ENCODE data around the gene MCEMP1.
"Not testable (repeated sequence)": the region's sequence is repeated elsewhere in the genome, so short reads cannot be mapped to it uniquely, and the experiment has no call there.

The MCEMP1 gene

GRCh38 chr19:7640803-7641202, 36.1 kb upstream of the MCEMP1 start:
- H3K4me3 Mint-ChIP-seq = no peak overlapping the region
- peaks cover 58% of the 10 kb centered on the region for H3K36me3 Mint-ChIP-seq
- H3K27me3 Mint-ChIP-seq = no peaks in the 10 kb centered on the region
- ATAC-seq = no peak
- no peak overlapping the region for H3K27ac Mint-ChIP-seq
- H3K9me3 Mint-ChIP-seq = peaks cover 4% of the 10 kb centered on the region
- H3K4me1 Mint-ChIP-seq = peaks cover 46% of the 10 kb centered on the region

DNA sequence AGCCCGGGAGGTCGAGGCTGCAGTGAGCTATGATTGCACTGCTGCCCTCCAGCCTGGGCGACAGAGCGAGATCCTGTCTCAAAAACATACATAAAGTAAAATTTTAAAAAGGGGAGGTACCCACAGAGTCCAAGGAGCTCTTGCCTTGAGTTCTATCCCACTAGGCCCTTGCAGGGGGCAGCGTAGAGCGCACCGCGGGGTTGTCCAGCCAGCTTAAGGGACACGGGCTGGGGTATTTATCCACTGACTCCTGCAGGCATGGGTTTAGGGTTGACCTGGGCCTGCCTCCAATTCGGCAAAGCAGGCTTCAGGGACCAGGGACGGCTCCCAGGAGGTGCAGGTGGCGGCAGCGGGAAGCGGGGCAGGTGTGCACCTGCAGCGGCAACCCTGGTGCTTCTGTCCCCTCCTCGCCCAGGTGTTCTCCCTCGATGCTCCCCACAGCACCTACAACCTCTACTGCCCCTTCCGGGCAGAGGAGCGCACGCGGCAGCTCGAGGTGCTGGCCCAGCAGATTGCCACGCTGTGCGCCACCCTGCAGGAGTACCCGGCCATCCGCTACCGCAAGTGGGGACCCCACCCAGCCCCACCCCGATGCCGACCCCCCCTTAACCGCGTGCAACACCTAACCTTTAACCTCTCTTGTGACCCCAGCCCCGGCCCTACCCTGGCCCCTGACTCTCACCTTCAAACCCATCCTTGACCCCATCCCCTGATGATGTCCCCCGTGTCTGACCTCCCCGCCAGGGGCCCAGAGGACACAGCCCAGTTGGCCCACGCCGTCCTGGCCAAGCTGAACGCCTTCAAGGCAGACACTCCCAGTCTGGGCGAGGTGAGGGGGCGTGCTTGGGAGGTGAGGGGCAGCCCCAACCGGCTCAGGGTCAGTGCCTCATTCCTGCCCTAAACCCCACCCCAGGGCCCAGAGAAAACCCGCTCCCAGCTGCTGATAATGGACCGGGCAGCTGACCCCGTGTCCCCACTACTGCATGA, 35.3 kb upstream of the MCEMP1 start:
- H3K27me3 Mint-ChIP-seq = no peaks in the 10 kb centered on the region
- no peak overlapping the region for H3K4me3 Mint-ChIP-seq
- ATAC-seq = no peak
- H3K4me1 Mint-ChIP-seq = peaks cover 39% of the 10 kb centered on the region
- H3K9me3 Mint-ChIP-seq = peaks cover 4% of the 10 kb centered on the region
- H3K27ac Mint-ChIP-seq = no peak overlapping the region
- peaks cover 66% of the 10 kb centered on the region for H3K36me3 Mint-ChIP-seq

- Mint-ChIP-seq H3K27ac (no peak overlapping the region), H3K4me3 (no peak overlapping the region), H3K4me1 (peaks cover 34% of the 10 kb centered on the region), H3K36me3 (peaks cover 70% of the 10 kb centered on the region), H3K27me3 (no peaks in the 10 kb centered on the region), H3K9me3 (peaks cover 4% of the 10 kb centered on the region)
- ATAC-seq = no peak
These were observed 34.4 kb upstream of the MCEMP1 start for GRCh38 chr19:7642295-7643030.

- H3K27me3 Mint-ChIP-seq = no peaks in the 10 kb centered on the region
- H3K9me3 Mint-ChIP-seq = peaks cover 4% of the 10 kb centered on the region
These were observed 33.9 kb upstream of the MCEMP1 start for GRCh38 chr19:7643031-7643415.

DNA sequence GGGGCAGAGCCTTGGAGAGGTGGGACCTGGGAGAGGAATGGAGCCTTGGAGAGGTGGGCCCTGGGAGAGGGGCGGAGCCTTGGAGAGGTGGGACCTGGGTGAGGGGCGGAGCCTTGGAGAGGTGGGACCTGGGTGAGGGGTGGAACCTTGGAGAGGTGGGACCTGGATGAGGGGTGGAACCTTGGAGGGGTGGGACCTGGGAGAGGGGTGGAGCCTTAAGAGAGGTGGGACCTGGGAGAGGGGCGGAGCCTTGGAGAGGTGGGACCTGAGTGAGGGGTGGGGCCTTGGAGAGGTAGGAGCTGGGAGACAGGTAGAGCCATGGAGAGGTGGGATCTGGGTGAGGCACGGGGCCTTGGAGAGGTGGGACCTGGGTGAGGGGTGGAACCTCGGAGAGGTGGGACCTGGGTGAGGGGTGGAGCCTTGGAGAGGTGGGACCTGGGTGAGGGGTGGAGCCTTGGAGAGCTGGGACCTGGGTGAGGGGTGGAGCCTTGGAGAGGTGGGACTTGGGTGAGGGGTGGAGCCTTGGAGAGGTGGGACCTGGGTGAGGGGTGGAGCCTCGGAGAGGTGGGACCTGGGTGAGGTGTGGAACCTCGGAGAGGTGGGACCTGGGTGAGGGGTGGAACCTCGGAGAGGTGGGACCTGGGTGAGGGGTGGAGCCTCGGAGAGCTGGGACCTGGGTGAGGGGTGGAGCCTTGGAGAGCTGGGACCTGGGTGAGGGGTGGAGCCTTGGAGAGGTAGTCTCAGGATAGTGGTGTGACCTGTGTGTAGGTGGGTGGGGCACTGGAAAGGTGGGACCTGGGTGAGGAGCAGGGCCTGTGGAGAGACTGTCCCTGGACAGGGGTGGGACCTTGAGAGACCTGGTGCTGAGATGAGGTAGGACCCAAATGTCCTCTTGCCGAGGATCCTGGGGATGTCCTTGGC, 33.0 kb upstream of the MCEMP1 start:
- not testable (repeated sequence) for ATAC-seq, H3K9me3 Mint-ChIP-seq, H3K27ac Mint-ChIP-seq, H3K4me3 Mint-ChIP-seq, H3K27me3 Mint-ChIP-seq
- Mint-ChIP-seq H3K36me3 (peaks cover 75% of the 10 kb centered on the region), H3K4me1 (peaks cover 20% of the 10 kb centered on the region)

More at GRCh38 chr19:7643031-7643415, 33.9 kb upstream of the MCEMP1 start:
- Mint-ChIP-seq H3K36me3 (peaks cover 75% of the 10 kb centered on the region), H3K4me1 (peaks cover 28% of the 10 kb centered on the region), H3K27ac (no peak overlapping the region), H3K4me3 (no peak overlapping the region)
- no peak for ATAC-seq

DNA sequence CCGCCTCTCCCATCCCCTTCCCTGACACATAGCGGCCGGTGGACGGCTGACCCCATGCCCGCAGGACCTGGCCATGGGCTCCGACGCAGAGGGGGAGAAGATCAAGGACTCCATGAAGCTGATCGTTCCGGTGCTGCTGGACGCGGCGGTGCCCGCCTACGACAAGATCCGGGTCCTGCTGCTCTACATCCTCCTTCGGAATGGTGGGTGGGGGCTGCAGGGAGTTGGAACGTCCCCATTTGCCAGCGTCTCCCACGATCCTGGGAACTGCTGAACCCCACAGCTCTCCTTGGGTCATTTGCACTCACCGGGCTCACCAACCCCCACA, 32.4 kb upstream of the MCEMP1 start:
- ATAC-seq = no peak
- Mint-ChIP-seq H3K27ac (no peak overlapping the region), H3K36me3 (peaks cover 70% of the 10 kb centered on the region), H3K9me3 (peaks cover 4% of the 10 kb centered on the region), H3K27me3 (no peaks in the 10 kb centered on the region), H3K4me3 (no peak overlapping the region), H3K4me1 (peaks cover 13% of the 10 kb centered on the region)

DNA sequence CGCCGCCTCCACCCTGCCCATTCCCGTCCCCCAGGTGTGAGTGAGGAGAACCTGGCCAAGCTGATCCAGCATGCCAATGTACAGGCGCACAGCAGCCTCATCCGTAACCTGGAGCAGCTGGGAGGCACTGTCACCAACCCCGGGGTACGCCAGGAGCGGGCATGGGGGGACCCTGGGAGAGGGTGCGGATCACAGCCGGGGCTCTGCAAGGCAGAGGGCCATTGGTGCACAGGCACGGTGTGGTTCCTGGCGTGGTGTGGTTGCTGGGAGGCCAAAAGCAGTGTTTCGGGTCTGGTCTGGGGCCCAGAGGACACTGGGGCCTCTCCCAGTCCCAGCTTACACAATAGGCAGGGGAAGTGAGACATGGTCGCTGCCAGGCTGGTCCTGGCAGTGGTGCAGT, 31.7 kb upstream of the MCEMP1 start:
- peaks cover 63% of the 10 kb centered on the region for H3K36me3 Mint-ChIP-seq
- peaks cover under 1% of the 10 kb centered on the region for H3K9me3 Mint-ChIP-seq
- peaks cover 7% of the 10 kb centered on the region for H3K4me1 Mint-ChIP-seq
- no peak overlapping the region for H3K4me3 Mint-ChIP-seq
- no peaks in the 10 kb centered on the region for H3K27me3 Mint-ChIP-seq
- no peak for ATAC-seq
- H3K27ac Mint-ChIP-seq = no peak overlapping the region

GRCh38 chr19:7645656-7646425, 31.0 kb upstream of the MCEMP1 start:
- Mint-ChIP-seq H3K4me3 (no peak overlapping the region), H3K4me1 (peaks cover 5% of the 10 kb centered on the region), H3K27me3 (no peaks in the 10 kb centered on the region), H3K36me3 (peaks cover 60% of the 10 kb centered on the region), H3K9me3 (no peaks in the 10 kb centered on the region), H3K27ac (no peak overlapping the region)
- no peak for ATAC-seq

DNA sequence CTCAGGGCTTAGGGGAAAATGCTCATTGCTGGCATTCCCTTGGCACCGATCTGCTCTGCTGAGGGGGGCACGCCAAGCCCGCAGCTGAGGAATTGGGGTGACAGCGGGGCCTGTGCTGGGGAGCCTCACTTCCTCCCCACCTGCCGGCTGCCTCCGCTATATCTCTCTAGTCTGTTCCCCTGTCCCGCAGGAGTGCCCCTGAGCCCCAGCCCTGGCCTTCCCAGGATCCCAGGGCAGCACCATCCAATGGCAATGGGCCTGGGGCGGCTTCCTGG, 30.5 kb upstream of the MCEMP1 start:
- no peak for ATAC-seq
- no peaks in the 10 kb centered on the region for H3K27me3 Mint-ChIP-seq
- H3K9me3 Mint-ChIP-seq = no peaks in the 10 kb centered on the region
- H3K4me3 Mint-ChIP-seq = no peak overlapping the region
- peaks cover 59% of the 10 kb centered on the region for H3K36me3 Mint-ChIP-seq
- peaks cover 5% of the 10 kb centered on the region for H3K4me1 Mint-ChIP-seq
- no peak overlapping the region for H3K27ac Mint-ChIP-seq

GRCh38 chr19:7647156-7647555, 29.7 kb upstream of the MCEMP1 start:
- no peak overlapping the region for H3K4me3 Mint-ChIP-seq
- H3K9me3 Mint-ChIP-seq = no peaks in the 10 kb centered on the region
- H3K4me1 Mint-ChIP-seq = peaks cover 2% of the 10 kb centered on the region
- ATAC-seq = no peak
- no peak overlapping the region for H3K27ac Mint-ChIP-seq
- no peaks in the 10 kb centered on the region for H3K27me3 Mint-ChIP-seq
- H3K36me3 Mint-ChIP-seq = peaks cover 51% of the 10 kb centered on the region

DNA sequence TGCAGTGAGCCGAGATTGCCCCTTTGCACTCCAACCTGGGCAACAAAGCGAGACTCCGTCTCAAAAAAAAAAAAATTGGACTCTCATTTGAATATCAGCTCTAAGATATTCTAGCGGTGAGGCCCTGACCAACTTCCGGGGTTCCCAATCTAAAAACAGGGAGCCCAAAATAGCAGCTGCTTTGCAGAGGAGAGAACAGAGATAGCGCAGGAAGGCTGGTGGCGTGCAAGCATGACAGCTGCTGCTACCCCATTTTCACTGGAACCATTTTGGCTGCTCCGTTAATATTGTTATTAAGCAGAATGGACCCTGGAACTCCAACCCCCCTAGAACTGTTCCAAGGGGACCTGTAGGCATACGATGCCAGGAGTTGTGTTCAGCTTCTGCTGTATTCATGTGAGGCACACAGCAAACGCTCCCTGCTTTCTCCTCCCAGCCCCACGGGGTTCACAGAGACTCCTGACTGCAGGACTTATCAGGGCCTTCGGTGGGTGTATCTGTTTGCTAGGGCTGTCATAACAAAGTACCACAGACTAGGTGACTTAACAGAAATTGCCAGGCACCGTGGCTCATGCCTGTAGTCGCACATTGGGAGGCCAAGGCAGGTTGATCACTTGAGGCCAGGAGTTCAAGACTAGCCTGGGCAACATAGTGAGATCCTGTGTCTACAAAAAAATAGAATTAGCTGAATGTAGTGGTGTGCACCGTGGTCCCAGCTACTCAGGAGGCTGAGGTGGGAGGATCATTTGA, 28.4 kb upstream of the MCEMP1 start:
- Mint-ChIP-seq H3K9me3 (no peaks in the 10 kb centered on the region), H3K4me1 (peaks cover 12% of the 10 kb centered on the region), H3K27ac (no peak overlapping the region), H3K27me3 (no peaks in the 10 kb centered on the region), H3K4me3 (no peak overlapping the region), H3K36me3 (peaks cover 39% of the 10 kb centered on the region)
- no peak for ATAC-seq

DNA sequence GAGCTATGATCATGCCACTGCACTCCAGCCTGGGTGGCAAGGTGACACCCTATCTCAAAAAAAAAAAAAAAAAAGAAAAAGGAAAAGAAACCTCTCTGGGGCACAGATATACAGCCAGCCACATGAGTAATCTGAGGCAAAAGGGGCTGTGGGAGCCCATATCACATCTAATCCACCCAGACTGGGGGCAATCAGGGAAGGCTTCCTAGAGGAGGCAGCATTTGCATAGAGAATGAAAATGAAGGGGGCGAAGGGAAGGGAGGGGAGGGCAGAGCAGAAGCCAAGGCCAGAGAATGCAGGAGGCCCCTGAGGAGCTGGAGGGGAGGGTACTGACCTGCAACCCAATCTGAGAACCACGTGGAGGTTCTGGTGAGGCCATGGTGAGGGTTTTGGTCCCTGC, 26.7 kb upstream of the MCEMP1 start:
- H3K36me3 Mint-ChIP-seq = peaks cover 23% of the 10 kb centered on the region
- H3K27me3 Mint-ChIP-seq = no peaks in the 10 kb centered on the region
- H3K4me1 Mint-ChIP-seq = peaks cover 12% of the 10 kb centered on the region
- H3K9me3 Mint-ChIP-seq = no peaks in the 10 kb centered on the region
- no peak overlapping the region for H3K4me3 Mint-ChIP-seq
- no peak overlapping the region for H3K27ac Mint-ChIP-seq
- no peak for ATAC-seq

DNA sequence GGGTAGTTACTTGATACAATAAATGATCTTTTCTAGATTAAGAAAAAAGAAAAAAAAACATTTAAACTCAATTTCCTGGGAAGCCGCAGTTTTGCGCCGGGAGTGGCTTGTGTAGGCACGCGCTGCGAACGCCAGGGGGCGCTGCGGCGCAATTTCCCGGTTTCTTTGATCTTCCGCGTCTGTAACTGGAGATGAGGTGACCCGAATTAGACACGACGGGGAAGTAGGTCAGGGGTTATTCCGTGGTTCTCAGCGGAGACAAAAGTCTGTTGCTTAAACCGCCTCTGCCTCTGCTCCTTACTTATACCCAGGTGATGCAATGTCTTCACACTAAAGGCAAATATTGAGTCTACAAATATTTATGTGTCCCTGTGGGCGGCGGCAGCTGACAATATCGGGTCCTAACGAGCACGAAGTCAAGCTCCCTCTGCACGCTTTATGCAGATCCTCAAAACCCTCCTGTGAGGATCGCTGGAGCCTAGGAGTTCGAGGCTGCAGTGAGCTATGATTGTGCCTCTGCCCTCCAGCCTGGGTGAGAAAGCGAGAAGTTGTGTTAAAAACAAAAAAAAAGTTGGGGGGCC, 24.7 kb upstream of the MCEMP1 start:
- Mint-ChIP-seq H3K27ac (peak overlapping the region; percentile 73), H3K9me3 (no peaks in the 10 kb centered on the region), H3K4me3 (peak overlapping the region; percentile 72), H3K36me3 (peaks cover 9% of the 10 kb centered on the region), H3K27me3 (no peaks in the 10 kb centered on the region), H3K4me1 (peaks cover 14% of the 10 kb centered on the region)
- ATAC-seq = peak; percentile 87

- Mint-ChIP-seq H3K4me1 (peaks cover 26% of the 10 kb centered on the region), H3K27ac (no peak overlapping the region), H3K4me3 (no peak overlapping the region), H3K9me3 (no peaks in the 10 kb centered on the region), H3K36me3 (no peaks in the 10 kb centered on the region), H3K27me3 (no peaks in the 10 kb centered on the region)
- ATAC-seq = no peak
These were observed 22.5 kb upstream of the MCEMP1 start for GRCh38 chr19:7654401-7654800.

Data from stimulated activated memory B cell treated with anti-CD40 and anti-IgM and Interleukin-4, amounts not matched to agents 10 μg/mL and 1 μg/mL and 100 μg/mL, for 72 hours (primary cell).